GM23338 (cell line): Measurements from ENCODE around the gene ATP23. TPM values are rescaled to one million over a fixed set of nuclear protein-coding genes. Genes with fewer than 3 reads are reported as not detected.

Experiments
- ATAC-seq: fragments of 200-7000 bp; cut with Tn5 transposase; 3 replicates; pipeline ENCODE4 v1.9.1; 2020
- DNase-seq: peaks from one replicate; pipeline ENCODE4 v3.0.0-alpha.2; 2015; ENCODE audit warnings: low spot score
- H2AFZ ChIP-seq: fragments of 200-600 bp; sonication (generic); 2 replicates; pipeline ENCODE4 v1.8.0; 2016; ENCODE audit warnings: antibody characterized with exemption, mild to moderate bottlenecking, moderate library complexity
- H3F3A ChIP-seq: fragments of 200-600 bp; sonication (generic); replicated peaks from 2 replicates; pipeline ENCODE4 v1.8.0; 2017; ENCODE audit warnings: antibody characterized with exemption, mixed run types, low read depth
- H3K27ac ChIP-seq: fragments of 200-600 bp; sonication (generic); 2 replicates; pipeline ENCODE4 v1.6.1; 2016; ENCODE audit warnings: low read depth
- H3K27me3 ChIP-seq: fragments of 200-600 bp; sonication (generic); 2 replicates; pipeline ENCODE4 v1.8.0; 2016; ENCODE audit warnings: mild to moderate bottlenecking, mixed run types, moderate library complexity; ENCODE audit not compliant: insufficient read depth
- H3K36me3 ChIP-seq: fragments of 200-600 bp; sonication (generic); 2 replicates; pipeline ENCODE4 v1.8.0; 2016; ENCODE audit warnings: mild to moderate bottlenecking; ENCODE audit not compliant: insufficient read depth
- H3K4me1 ChIP-seq: fragments of 200-600 bp; sonication (generic); 2 replicates; pipeline ENCODE4 v1.8.0; 2016; ENCODE audit warnings: mild to moderate bottlenecking, moderate library complexity; ENCODE audit not compliant: insufficient read depth
- H3K4me2 ChIP-seq: fragments of 200-600 bp; sonication (generic); 2 replicates; pipeline ENCODE4 v1.7.1; 2017; ENCODE audit warnings: mixed run types
- H3K4me3 ChIP-seq: fragments of 200-600 bp; sonication (generic); 2 replicates; pipeline ENCODE4 v1.6.1; 2016; ENCODE audit warnings: mixed run types
- H3K79me2 ChIP-seq: fragments of 200-600 bp; sonication (generic); replicated peaks from 2 replicates; pipeline ENCODE4 v1.8.0; 2017; ENCODE audit warnings: mild to moderate bottlenecking; ENCODE audit not compliant: insufficient read depth
- H3K9me2 ChIP-seq: fragments of 200-600 bp; sonication (generic); 2 replicates; pipeline ENCODE4 v1.8.0; 2017; ENCODE audit not compliant: insufficient read depth
- H4K20me1 ChIP-seq: fragments of 200-600 bp; sonication (generic); replicated peaks from 2 replicates; pipeline ENCODE4 v1.8.0; 2017; ENCODE audit warnings: mild to moderate bottlenecking; ENCODE audit not compliant: insufficient read depth
- H3K27ac Mint-ChIP-seq: 2 replicates; pipeline ENCODE4 v1.8.0; 2020; ENCODE audit warnings: inconsistent platforms, mild to moderate bottlenecking, moderate library complexity, mixed read lengths
- H3K27me3 Mint-ChIP-seq: 3 replicates; pipeline ENCODE4 v1.8.0; 2022; ENCODE audit warnings: low read depth, mild to moderate bottlenecking, moderate library complexity, mixed read lengths, inconsistent platforms; ENCODE audit not compliant: insufficient read depth, poor library complexity
- H3K36me3 Mint-ChIP-seq: 3 replicates; pipeline ENCODE4 v1.8.0; 2021; ENCODE audit warnings: low read depth, mild to moderate bottlenecking, inconsistent platforms, moderate library complexity, mixed read lengths
- H3K4me1 Mint-ChIP-seq: 3 replicates; pipeline ENCODE4 v1.8.0; 2020; ENCODE audit warnings: mild to moderate bottlenecking, inconsistent platforms, mixed read lengths
- H3K4me3 Mint-ChIP-seq: 3 replicates; pipeline ENCODE4 v1.8.0; 2021; ENCODE audit warnings: moderate library complexity, mild to moderate bottlenecking, inconsistent platforms, mixed read lengths
- H3K9me3 Mint-ChIP-seq: 3 replicates; pipeline ENCODE4 v1.8.0; 2020; ENCODE audit warnings: moderate library complexity, mild to moderate bottlenecking, inconsistent platforms, mixed read lengths
- CTCF ChIP-seq, 2 experiments: fragments of 200-600 bp in 1 of 2; sonication (generic) in 1 of 2; conservative IDR thresholded peaks; 2 replicates each; pipeline versions ENCODE4 v1.5.1 to v1.6.1; 2016 to 2017; ENCODE audit warnings: antibody characterized with exemption in 2 of 2, low read depth in 2 of 2, mild to moderate bottlenecking in 2 of 2, moderate library complexity in 1 of 2
- ETS1 ChIP-seq: IDR thresholded peaks from 2 replicates; pipeline ENCODE4 v1.6.1; 2016; ENCODE audit warnings: antibody characterized with exemption
- EZH2 ChIP-seq: fragments of 200-600 bp; sonication (generic); IDR thresholded peaks from one replicate; pipeline ENCODE4 v1.8.0; 2017; ENCODE audit warnings: antibody characterized with exemption, mild to moderate bottlenecking, low read depth; ENCODE audit not compliant: unreplicated experiment
- EZH2phosphoT487 ChIP-seq: fragments of 200-600 bp; sonication (generic); IDR thresholded peaks from one replicate; pipeline ENCODE4 v1.8.1; 2018; ENCODE audit warnings: antibody characterized with exemption; ENCODE audit not compliant: unreplicated experiment
- JUNB ChIP-seq: IDR thresholded peaks from one replicate; pipeline ENCODE4 v1.6.1; 2016; ENCODE audit warnings: antibody characterized with exemption; ENCODE audit not compliant: unreplicated experiment
- NANOG ChIP-seq: IDR thresholded peaks from 2 replicates; pipeline ENCODE4 v1.6.1; 2016; ENCODE audit warnings: antibody characterized with exemption, borderline replicate concordance
- POLR2AphosphoS5 ChIP-seq: IDR thresholded peaks from 2 replicates; pipeline ENCODE4 v1.6.1; 2016; ENCODE audit warnings: antibody characterized with exemption, low read depth
- REST ChIP-seq: IDR thresholded peaks from one replicate; pipeline ENCODE4 v1.6.1; 2018; ENCODE audit warnings: antibody characterized with exemption; ENCODE audit not compliant: unreplicated experiment
- STAT1 ChIP-seq: IDR thresholded peaks from one replicate; pipeline ENCODE4 v1.6.1; 2016; ENCODE audit warnings: antibody characterized with exemption; ENCODE audit not compliant: unreplicated experiment
- ZNF114 ChIP-seq: fragments of 250-450 bp; sonication (Bioruptor Pico); IDR thresholded peaks from 2 replicates; pipeline ENCODE4 v1.5.0; 2020; ENCODE audit warnings: mild to moderate bottlenecking, moderate library complexity
- ZNF331 ChIP-seq: fragments of 250-450 bp; sonication (Bioruptor Pico); IDR thresholded peaks from 2 replicates; pipeline ENCODE4 v1.5.0; 2020; ENCODE audit warnings: low read depth, mild to moderate bottlenecking, moderate library complexity
- polyA plus RNA-seq: library from polyadenylated mRNA; unstranded; fragments of >200 nt; fragmentation: Nextera tagmentation; extraction: Ambion mirVana; gene quantifications from 2 replicates; pipeline ENCODE4 v1.2.1, GENCODE V29; 2016
- total RNA-seq: library from RNA; depleted of rRNA; stranded (reverse); fragments of >200 nt; shearing (Covaris generic); gene quantifications from 2 replicates; pipeline ENCODE4 v1.2.3, GENCODE V29; 2014

ATP23 gene
- total and polyA plus RNA-seq, 2 experiments from 2014 or later: 14.7 to 21.0 TPM

DNA sequence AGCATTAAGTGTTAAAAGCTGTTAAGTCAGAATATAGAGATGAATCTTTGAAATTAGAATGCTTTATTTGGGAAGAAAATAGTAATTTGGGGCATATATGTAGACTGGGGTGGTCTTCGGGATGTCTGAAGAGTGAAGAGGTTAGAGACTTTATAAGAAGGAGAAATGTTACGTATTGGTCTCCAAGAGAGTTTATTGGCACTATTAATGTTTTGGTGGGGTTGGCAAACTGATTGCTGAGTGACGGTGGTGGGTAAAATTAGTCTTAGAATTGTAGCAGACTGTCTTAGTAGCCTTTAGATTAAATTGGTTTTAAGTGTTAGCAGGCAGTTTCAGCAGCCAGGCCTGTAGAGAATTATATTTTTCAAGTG, 4.9 kb upstream of the ATP23 start (continued):
- TF ChIP-seq POLR2AphosphoS5: no peak
- no peak for TF ChIP-seq EZH2phosphoT487
- TF ChIP-seq JUNB: no peak

GRCh38 chr12:57939291-57939690, 2.1 kb upstream of the ATP23 start:
- Histone ChIP-seq H4K20me1 (no peaks in the 10 kb centered on the region), H3K4me2 (no peak overlapping the region), H3K9me2 (peaks cover 2% of the 10 kb centered on the region; the same call in 1 of the 2 replicates), H3K4me3 (no peak overlapping the region), H2AFZ (no peak overlapping the region), H3F3A (peaks cover 4% of the 10 kb centered on the region), H3K4me1 (peaks cover 12% of the 10 kb centered on the region), H3K27ac (no peak overlapping the region), H3K79me2 (no peaks in the 10 kb centered on the region), H3K27me3 (peaks cover 15% of the 10 kb centered on the region), H3K36me3 (no peaks in the 10 kb centered on the region)
- TF ChIP-seq ZNF331 (CRISPR knock-in tag): no peak
- TF ChIP-seq JUNB: no peak
- no peak for TF ChIP-seq NANOG
- TF ChIP-seq ETS1: no peak
- peaks cover 12% of the 10 kb centered on the region for H3K27me3 Mint-ChIP-seq
- H3K27ac Mint-ChIP-seq: no peak overlapping the region
- DNase-seq: no peak
- peaks cover 12% of the 10 kb centered on the region for H3K4me1 Mint-ChIP-seq
- ATAC-seq: no peak
- no peaks in the 10 kb centered on the region for H3K9me3 Mint-ChIP-seq
- H3K36me3 Mint-ChIP-seq: no peaks in the 10 kb centered on the region; the same call in 2 of the 3 replicates
- no peak overlapping the region for H3K4me3 Mint-ChIP-seq

GRCh38 chr12:57940052-57940914, 1.1 kb upstream of the ATP23 start:
- H3K27ac ChIP-seq: no peak overlapping the region
- H3K79me2 ChIP-seq: no peaks in the 10 kb centered on the region
- no peaks in the 10 kb centered on the region; the same call in 2 of the 3 replicates for H3K36me3 Mint-ChIP-seq
- H3K9me2 ChIP-seq: peaks cover 2% of the 10 kb centered on the region; the same call in 1 of the 2 replicates
- ATAC-seq: no peak
- no peaks in the 10 kb centered on the region for H3K36me3 ChIP-seq
- H3K4me1 ChIP-seq: peaks cover 12% of the 10 kb centered on the region
- peak overlapping the region; percentile 77 for H3K4me3 ChIP-seq
- H3K4me1 Mint-ChIP-seq: peaks cover 12% of the 10 kb centered on the region
- peak overlapping the region; percentile 28; the same call in 1 of the 2 replicates for H3K27ac Mint-ChIP-seq
- DNase-seq: no peak
- peak overlapping the region; percentile 80 for H3K4me2 ChIP-seq
- H3K27me3 Mint-ChIP-seq: peaks cover 12% of the 10 kb centered on the region
- H3K27me3 ChIP-seq: peaks cover 13% of the 10 kb centered on the region
- peak overlapping the region; percentile 92 for H3K4me3 Mint-ChIP-seq
- no peaks in the 10 kb centered on the region for H3K9me3 Mint-ChIP-seq
- H3F3A ChIP-seq: peaks cover 4% of the 10 kb centered on the region
- H2AFZ ChIP-seq: peak overlapping the region; percentile 98
- no peaks in the 10 kb centered on the region for H4K20me1 ChIP-seq
- no peak for TF ChIP-seq EZH2
- TF ChIP-seq STAT1: no peak
- TF ChIP-seq ZNF114: no peak
- TF ChIP-seq CTCF (conservative IDR thresholded peaks at IDR 0.05; ENCODE audit: low read depth in 2 of 2): no peak
- TF ChIP-seq JUNB: no peak
- TF ChIP-seq EZH2phosphoT487: no peak
- TF ChIP-seq ZNF331 (CRISPR knock-in tag): no peak
- TF ChIP-seq REST: no peak
